Activated CD4-positive, alpha-beta T cell treated with anti-CD3 and anti-CD28 coated beads for 36 hours (primary cell): ENCODE results near the gene HELZ2. TPM values are rescaled to one million over a fixed set of nuclear protein-coding genes. Genes with fewer than 3 reads are reported as not detected.
A peak's percentile ranks its signal among the peaks of the same experiment; 100 is the strongest.

ENCODE experiments used
- ATAC-seq: fragments of 200-7000 bp; cut with Tn5 transposase; one replicate; pipeline ENCODE4 v1.10.0; 2021; ENCODE audit warnings: mild to moderate bottlenecking, moderate library complexity
- CTCF ChIA-PET: fragments of 350-600 bp; sonication (Branson Sonifier 250); formaldehyde crosslinking; loops from one replicate; lab custom pipeline; 2021; ENCODE audit warnings: antibody characterized with exemption; lab: Charles Lee
- POLR2A ChIA-PET: fragments of 350-600 bp; sonication (Branson Sonifier 250); formaldehyde crosslinking; loops from one replicate; lab custom pipeline; 2021; ENCODE audit warnings: antibody characterized with exemption, inconsistent platforms; lab: Charles Lee
- DNase-seq: peaks from one replicate; pipeline ENCODE4 v3.0.0-alpha.2; 2020
- H3K27ac Mint-ChIP-seq: one replicate; pipeline ENCODE4 v1.8.0; 2021; ENCODE audit warnings: mixed read lengths
- H3K27me3 Mint-ChIP-seq: one replicate; pipeline ENCODE4 v1.8.0; 2021; ENCODE audit warnings: mixed read lengths
- H3K36me3 Mint-ChIP-seq: one replicate; pipeline ENCODE4 v1.8.0; 2021; ENCODE audit warnings: low read depth, mixed read lengths
- H3K4me1 Mint-ChIP-seq: one replicate; pipeline ENCODE4 v1.8.0; 2021; ENCODE audit warnings: mixed read lengths
- H3K4me3 Mint-ChIP-seq: one replicate; pipeline ENCODE4 v1.8.0; 2021; ENCODE audit warnings: mild to moderate bottlenecking, moderate library complexity, mixed read lengths
- H3K9me3 Mint-ChIP-seq: one replicate; pipeline ENCODE4 v1.8.0; 2021; ENCODE audit warnings: low read depth, mixed read lengths
- intact Hi-C, 2 experiments: fragments of 100-400 bp; cut with DNase I in 1 of 2; cut with micrococcal nuclease in 1 of 2; formaldehyde crosslinking; loops; one replicate each; pipeline versions ENCODE4 v1.14.2 to v1.15.1; 2022 to 2024; cut with DNase I, micrococcal nuclease
- total RNA-seq, 2 experiments: library from RNA; stranded (reverse); gene quantifications; one replicate each; pipeline ENCODE4 v1.2.3, GENCODE V29; 2021

The HELZ2 gene
- total RNA-seq, 2 experiments from 2014 or later: 16.1 to 18.7 TPM

DNA sequence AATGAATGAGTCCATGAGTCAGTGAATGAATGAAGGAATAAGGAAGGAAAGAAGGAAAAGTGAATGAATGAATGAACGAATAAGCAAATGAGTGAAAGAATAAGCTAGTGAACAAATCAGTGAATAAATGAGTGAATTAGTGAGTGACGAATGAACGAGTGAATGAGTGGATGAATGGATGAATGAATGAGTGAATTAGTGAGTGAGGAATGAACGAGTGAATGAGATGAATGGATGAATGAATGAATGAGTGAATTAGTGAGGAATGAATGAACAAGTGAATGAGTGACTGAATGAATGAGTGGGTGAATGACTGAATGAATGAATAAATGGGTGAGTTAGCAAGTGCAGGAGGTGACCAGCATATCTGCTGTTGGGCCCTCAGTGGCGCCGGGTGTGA is 30.3 kb downstream of the HELZ2 start:
- ChIA-PET CTCF (interaction anchor here (0.6 kb wide), 1 partner anchor 139 kb away, joined by 3 read pairs; no protein-coding TSS in a partner anchor), POLR2A (no interaction called here)
- DNase-seq (no peak), ATAC-seq (no peak)
- intact Hi-C loops: no loop called here
- no peak overlapping the region for H3K27ac Mint-ChIP-seq
- H3K4me1 Mint-ChIP-seq: peaks cover under 1% of the 10 kb centered on the region
- no peaks in the 10 kb centered on the region for H3K27me3 Mint-ChIP-seq
- no peaks in the 10 kb centered on the region for H3K36me3 Mint-ChIP-seq
- no peak overlapping the region for H3K4me3 Mint-ChIP-seq
- H3K9me3 Mint-ChIP-seq: no peaks in the 10 kb centered on the region

DNA sequence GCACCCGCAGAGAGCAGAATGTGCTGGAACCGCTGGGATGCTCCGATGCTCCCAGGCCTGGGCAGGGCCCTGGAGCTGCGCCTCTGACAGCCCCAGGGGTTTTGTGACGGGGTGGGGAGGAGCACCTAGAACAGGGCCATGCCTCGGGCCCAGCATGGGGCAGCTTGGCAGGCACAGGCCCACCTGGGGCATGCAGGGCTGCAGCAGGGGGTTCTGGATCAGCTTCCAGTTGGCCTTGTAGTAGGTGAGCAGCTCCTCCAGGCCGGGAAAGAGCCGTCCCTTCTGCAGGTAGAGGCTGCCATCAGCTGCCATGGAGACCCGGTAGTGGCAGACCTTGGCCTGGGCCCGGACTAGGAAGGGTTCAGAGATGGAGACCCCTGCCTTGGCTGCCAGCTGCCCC is 30.9 kb downstream of the HELZ2 start:
- ChIA-PET POLR2A (no interaction called here), CTCF (interaction anchor here (0.6 kb wide), 1 partner anchor 107 kb away, joined by 4 read pairs; no protein-coding TSS in a partner anchor)
- Mint-ChIP-seq H3K9me3 (no peaks in the 10 kb centered on the region), H3K4me3 (no peak overlapping the region), H3K4me1 (peaks cover 3% of the 10 kb centered on the region), H3K27me3 (no peaks in the 10 kb centered on the region), H3K36me3 (no peaks in the 10 kb centered on the region), H3K27ac (no peak overlapping the region)
- intact Hi-C loops: no loop called here
- ATAC-seq (no peak), DNase-seq (no peak)

DNA sequence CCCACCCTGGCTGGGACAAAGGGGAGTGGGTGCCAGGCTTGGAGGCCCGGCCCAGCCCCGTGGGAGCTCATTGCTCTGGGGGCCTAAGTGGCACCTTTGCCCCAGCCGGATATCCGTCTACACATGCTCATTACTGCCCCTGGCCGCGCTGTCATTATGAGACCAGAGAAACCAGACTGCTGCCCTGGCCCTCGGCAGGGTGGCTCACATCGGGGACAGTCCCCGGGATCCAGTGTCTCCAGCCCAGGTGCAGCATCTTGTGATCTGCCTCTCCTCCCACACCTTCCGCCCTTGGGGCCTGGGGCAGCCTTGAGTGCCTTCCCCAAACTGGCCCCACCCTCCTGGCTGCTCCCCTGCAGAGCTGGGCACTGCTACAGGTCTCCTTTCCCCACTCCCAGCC is 31.3 kb downstream of the HELZ2 start:
- Mint-ChIP-seq H3K36me3 (no peaks in the 10 kb centered on the region), H3K9me3 (no peaks in the 10 kb centered on the region), H3K4me3 (no peak overlapping the region), H3K4me1 (peaks cover 4% of the 10 kb centered on the region), H3K27ac (no peak overlapping the region), H3K27me3 (no peaks in the 10 kb centered on the region)
- CTCF ChIA-PET: interaction anchor here (0.6 kb wide), 1 partner anchor 107 kb away, joined by 4 read pairs; no protein-coding TSS in a partner anchor
- no peak for DNase-seq
- intact Hi-C loops: no loop called here
- POLR2A ChIA-PET: no interaction called here
- ATAC-seq: no peak

DNA sequence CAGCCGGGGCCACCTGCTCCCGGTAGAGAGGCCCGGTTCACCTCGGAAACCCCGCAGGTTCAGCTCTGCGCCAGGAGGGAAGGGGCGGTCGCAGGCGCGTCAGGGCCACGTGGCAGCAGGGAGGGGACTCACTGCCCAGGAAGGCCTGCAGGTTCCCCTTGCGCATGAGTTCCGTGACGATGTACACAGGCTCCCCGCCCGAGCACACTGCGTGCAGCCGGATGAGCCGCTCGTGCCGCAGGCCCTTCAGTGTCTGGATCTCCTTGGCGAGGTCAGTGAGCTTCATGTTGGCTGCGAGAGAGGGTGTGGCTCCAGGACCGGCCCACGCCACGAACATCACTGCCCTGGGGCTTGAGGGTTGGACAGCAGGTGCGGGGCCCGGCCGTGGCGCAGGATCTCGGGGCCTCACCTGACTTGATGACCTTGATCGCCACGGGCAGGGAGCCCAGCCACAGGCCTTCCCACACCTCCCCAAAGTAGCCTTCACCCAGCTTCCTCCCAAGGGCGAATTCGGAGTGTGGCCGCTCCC is 31.9 kb downstream of the HELZ2 start:
- CTCF ChIA-PET: no interaction called here
- Mint-ChIP-seq H3K36me3 (no peaks in the 10 kb centered on the region), H3K27me3 (no peaks in the 10 kb centered on the region), H3K27ac (no peak overlapping the region), H3K4me3 (no peak overlapping the region), H3K9me3 (no peaks in the 10 kb centered on the region), H3K4me1 (peaks cover 5% of the 10 kb centered on the region)
- ATAC-seq (no peak), DNase-seq (no peak)
- intact Hi-C loops: no loop called here
- POLR2A ChIA-PET: no interaction called here

DNA sequence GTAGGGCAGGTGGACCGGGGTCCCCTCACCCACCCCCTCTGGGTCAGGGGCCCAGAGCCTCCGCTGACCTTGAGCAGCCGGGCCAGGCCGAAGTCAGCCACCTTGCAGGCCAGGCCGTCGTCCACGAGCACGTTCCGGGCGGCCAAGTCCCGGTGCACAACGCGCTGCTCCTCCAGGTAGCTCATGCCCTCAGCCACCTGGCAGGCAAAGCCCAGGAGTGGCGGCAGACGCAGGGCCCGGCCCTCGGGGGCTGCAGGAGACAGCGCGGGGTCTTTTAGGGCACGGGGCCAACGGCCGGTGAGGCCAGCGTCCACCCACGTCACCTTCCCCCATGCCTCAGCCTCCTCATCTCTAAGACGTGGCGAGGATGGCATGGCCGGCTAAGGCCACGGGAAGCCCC is 32.7 kb downstream of the HELZ2 start:
- CTCF ChIA-PET: no interaction called here
- H3K27ac Mint-ChIP-seq: no peak overlapping the region
- no peaks in the 10 kb centered on the region for H3K36me3 Mint-ChIP-seq
- H3K4me3 Mint-ChIP-seq: no peak overlapping the region
- intact Hi-C loops: no loop called here
- no peaks in the 10 kb centered on the region for H3K27me3 Mint-ChIP-seq
- ATAC-seq (no peak), DNase-seq (no peak)
- POLR2A ChIA-PET: no interaction called here
- H3K4me1 Mint-ChIP-seq: peaks cover 8% of the 10 kb centered on the region
- no peaks in the 10 kb centered on the region for H3K9me3 Mint-ChIP-seq

DNA sequence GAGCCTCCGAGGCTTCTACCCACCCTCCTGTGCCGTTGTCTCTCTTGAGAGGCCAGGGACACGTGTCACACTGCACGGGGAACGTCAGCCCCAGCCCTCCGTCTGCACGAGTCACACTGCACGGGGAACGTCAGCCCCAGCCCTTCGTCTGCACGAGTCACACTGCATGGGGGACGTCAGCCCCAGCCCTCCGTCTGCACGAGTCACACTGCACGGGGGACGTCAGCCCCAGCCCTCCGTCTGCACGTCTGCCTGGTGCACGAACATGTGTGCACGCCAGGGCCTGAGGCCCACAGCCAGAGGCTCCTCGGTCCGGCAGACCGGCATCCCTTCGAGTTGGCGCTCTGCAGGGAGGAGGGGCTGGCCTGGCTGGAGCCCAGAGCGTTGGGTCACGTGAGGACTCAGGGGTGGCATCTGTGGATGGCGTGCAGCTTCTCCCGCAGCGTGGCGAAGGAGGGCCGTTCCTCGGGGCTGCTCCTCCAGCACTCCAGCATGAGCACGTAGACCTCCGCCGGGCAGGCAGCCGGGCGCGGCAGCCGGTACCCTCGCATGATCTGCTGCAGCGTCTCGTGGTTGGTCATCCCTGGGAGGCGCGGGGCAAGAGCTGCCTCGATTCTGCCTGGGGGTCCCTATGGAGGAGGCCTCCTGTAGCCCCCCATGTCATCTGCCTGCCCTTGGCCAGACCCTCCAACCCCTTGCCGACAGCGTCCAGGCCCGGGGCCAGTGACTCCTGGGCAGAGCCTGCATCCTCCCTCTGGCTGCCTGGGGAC is 33.4 kb downstream of the HELZ2 start:
- POLR2A ChIA-PET: no interaction called here
- no peak for DNase-seq
- no peak for ATAC-seq
- no peaks in the 10 kb centered on the region for H3K9me3 Mint-ChIP-seq
- H3K4me3 Mint-ChIP-seq: no peak overlapping the region
- no peaks in the 10 kb centered on the region for H3K36me3 Mint-ChIP-seq
- H3K27ac Mint-ChIP-seq: no peak overlapping the region
- peaks cover 8% of the 10 kb centered on the region for H3K4me1 Mint-ChIP-seq
- H3K27me3 Mint-ChIP-seq: no peaks in the 10 kb centered on the region
- CTCF ChIA-PET: no interaction called here
- intact Hi-C loops: no loop called here

DNA sequence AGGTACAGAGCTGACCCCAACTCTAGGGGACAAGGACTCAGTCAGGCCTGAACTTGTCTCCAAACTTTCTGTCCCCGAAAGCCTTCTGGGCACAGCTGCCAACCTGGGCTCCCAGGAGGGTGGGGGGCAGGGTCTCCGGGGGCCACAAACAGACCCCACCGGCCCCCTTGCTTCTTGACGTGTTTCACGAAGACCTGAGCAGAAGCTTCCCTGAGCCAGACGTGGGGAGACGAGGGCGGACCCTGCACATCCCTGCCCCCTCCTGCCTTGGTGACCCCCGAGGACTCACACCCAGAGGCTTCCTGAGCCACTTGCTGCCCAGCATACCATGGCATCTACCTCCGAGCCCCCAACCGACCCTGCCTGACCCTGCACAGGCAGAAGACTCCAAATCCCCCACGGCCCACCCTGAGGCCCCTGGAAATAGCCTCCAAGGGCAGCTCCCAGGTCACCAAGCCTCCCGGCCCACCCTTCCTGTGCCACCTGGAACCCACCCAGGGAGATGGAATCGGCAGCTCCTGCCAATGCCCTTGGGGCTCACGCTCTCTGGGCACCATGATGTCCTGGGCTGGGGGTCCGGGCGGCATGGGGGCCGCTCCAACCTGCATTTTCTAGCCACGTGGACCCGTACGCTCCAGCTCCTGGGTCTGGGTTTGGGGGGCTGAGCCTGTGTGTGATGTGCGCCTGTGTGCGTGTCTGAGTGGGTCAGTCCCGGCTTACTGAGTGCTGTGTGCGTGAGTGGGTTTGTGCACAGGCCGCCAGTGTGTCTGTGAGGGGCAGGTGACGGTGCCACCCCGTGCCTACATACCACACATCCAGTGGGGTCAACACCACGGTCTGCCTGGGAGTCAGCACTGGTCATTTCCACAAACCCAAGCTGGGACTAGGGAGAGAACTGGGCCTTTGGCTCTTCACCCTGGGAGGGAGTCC is 34.3 kb downstream of the HELZ2 start:
- ChIA-PET POLR2A (no interaction called here), CTCF (interaction anchor here (0.5 to 2.1 kb wide), 4 partner anchors 11 to 106 kb away, joined by 3 to 6 read pairs (median 3); no protein-coding TSS in a partner anchor)
- no peaks in the 10 kb centered on the region for H3K27me3 Mint-ChIP-seq
- DNase-seq: no peak
- intact Hi-C loops: loop anchor here (2.0 to 10.0 kb wide), 6 partner anchors 98 to 525 kb away; partner anchors contain the start of genes TCEA2 (in 2 of the 2), UCKL1 (in 2 of the 2), ABHD16B (in 1 of the 2) and TPD52L2 (in 1 of the 2)
- H3K9me3 Mint-ChIP-seq: no peaks in the 10 kb centered on the region
- ATAC-seq: no peak
- H3K4me3 Mint-ChIP-seq: no peak overlapping the region
- no peak overlapping the region for H3K27ac Mint-ChIP-seq
- peaks cover 8% of the 10 kb centered on the region for H3K4me1 Mint-ChIP-seq
- H3K36me3 Mint-ChIP-seq: no peaks in the 10 kb centered on the region

DNA sequence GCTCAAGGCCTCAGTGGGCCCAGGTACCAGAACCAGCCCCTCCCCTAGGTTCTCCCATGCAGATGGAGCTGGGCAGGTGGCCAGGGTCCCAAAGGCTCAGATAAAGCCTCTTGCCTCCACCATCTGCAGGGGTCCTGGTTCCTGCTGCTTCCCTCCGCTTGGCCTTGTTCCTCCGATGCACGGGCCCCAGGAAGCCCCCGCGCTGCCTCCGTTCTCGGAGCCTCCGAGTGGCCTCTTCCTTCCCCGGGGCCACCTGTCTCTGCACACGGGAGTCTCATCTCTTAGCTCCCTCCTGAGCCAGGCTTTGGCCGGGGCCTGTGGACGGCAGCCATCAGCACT is 35.0 kb downstream of the HELZ2 start:
- H3K4me1 Mint-ChIP-seq: peaks cover 8% of the 10 kb centered on the region
- intact Hi-C loops: loop anchor here (2.0 to 10.0 kb wide), 6 partner anchors 98 to 526 kb away; partner anchors contain the start of genes TCEA2 (in 2 of the 2), UCKL1 (in 2 of the 2), ABHD16B (in 1 of the 2) and TPD52L2 (in 1 of the 2)
- H3K27ac Mint-ChIP-seq: no peak overlapping the region
- H3K27me3 Mint-ChIP-seq: no peaks in the 10 kb centered on the region
- H3K36me3 Mint-ChIP-seq: no peaks in the 10 kb centered on the region
- CTCF ChIA-PET: interaction anchor here (0.5 to 2.7 kb wide), 9 partner anchors 10 to 1402 kb away, joined by 3 to 21 read pairs (median 3); partner anchors contain the start of genes FNDC11 and PPDPF
- DNase-seq (no peak), ATAC-seq (no peak)
- POLR2A ChIA-PET: no interaction called here
- H3K9me3 Mint-ChIP-seq: no peaks in the 10 kb centered on the region
- no peak overlapping the region for H3K4me3 Mint-ChIP-seq

DNA sequence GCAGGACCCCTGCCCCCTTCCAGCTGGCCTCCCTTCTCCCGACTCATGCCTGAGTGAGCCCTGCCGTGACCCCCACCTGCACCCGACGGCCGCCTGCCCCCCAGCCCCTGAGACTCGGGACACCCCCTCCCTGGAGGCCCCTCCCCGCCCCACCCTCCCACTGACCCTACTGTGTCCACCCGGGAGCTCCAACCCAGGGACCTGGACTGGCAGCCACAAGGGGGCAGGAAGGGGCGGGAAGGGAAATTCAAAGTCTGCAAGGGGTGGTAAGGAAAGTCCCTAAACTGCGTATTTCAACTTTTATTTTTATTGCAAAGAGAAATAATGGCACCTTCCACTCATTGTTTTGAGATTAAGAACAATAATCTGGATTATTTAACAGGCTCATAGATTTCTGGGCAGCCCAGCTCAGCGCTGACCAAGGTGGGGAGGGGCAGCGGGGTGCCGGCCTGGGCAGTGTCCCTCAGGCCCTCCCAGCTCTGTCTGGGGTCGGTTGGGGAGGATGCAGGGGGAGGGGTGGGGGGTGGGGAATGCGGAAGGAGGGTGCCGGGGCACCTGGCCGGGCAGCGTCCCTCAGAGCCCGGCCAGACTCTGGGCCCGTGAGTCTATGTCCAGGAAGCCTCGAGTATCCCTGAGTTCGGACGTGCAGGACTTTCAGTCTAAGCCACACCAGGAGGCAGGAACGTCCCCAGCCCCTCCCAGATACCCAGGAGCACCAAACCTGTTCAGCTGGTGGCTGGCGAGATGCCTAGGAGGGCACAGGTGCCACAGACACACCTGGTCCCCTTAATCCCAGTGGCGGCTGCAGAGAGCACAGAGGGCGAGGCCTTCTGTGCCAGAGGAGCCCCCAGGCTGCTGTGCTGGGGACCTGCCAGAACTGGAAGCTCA is 35.6 kb downstream of the HELZ2 start:
- ATAC-seq: peak; percentile 1
- DNase-seq: no peak
- ChIA-PET POLR2A (interaction anchor here (0.6 to 1.1 kb wide), 3 partner anchors 56 to 327 kb away, joined by 3 to 5 read pairs (median 3); partner anchors contain the start of gene TPD52L2), CTCF (interaction anchor here (0.5 to 3.2 kb wide), 20 partner anchors 10 to 1401 kb away, joined by 3 to 21 read pairs (median 3); partner anchors contain the start of genes ARFRP1, FNDC11, PPDPF and ZGPAT)
- intact Hi-C loops: loop anchor here (1.0 to 10.0 kb wide), 18 partner anchors 15 to 582 kb away; partner anchors contain the start of genes TCEA2 (in 2 of the 2), TPD52L2 (in 2 of the 2), UCKL1 (in 2 of the 2) and ABHD16B (in 1 of the 2)
- Mint-ChIP-seq H3K9me3 (no peaks in the 10 kb centered on the region), H3K36me3 (no peaks in the 10 kb centered on the region), H3K4me3 (peak overlapping the region; percentile 68), H3K27me3 (no peaks in the 10 kb centered on the region), H3K4me1 (peaks cover 8% of the 10 kb centered on the region), H3K27ac (peak overlapping the region; percentile 85)
